ENCODE measurements around the gene TIMM21. TPM values are rescaled to one million over a fixed set of nuclear protein-coding genes. Genes with fewer than 3 reads are reported as not detected.
A peak's percentile ranks its signal among the peaks of the same experiment; 100 is the strongest.

The TIMM21 gene
- total and polyA plus RNA-seq, 2 of the 13 experiments (the other 11 are each of a cell fraction or from before 2014, with no cell fraction given) = 29.6 to 62.3 TPM

DNA sequence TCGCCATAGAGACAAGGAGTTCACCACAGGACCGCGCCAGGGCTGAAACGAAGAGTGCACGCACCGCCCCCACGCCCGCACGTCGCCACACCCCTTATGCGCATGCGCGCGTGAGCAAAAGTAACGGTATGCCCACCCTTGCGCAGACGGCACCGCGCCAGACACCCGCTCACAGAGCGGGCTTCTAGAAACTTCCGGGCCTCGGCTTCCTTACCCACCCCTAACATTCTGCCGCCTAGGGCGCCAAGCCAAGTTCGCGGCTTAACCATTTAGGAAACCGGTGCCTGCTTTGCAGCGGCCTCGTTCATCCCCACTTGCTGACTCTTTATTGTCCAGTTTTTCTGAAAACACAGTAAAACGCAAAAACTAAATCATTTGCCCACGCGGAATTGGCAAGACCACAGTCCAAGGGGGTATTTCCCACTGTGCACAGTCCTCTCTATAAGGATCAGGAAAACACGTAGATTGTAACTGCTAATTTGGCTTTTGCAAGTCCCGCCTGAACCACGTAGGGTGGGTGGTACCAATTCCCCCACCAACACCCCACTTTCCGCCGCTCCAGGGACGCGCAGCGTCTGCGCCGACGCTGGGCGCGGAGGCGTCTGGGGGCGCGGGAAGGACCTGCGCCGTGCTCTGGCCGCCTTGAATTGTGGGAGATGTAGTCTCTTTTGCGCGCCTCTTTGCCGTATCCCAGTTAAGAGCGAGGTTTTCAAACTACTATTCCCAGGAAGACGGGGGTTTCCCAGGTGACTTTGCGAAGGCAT is at the start of gene TIMM21, which contains the start of gene FBXO15 (continued):
- TF ChIP-seq CREB1 (IDR thresholded peaks at IDR 0.05) = peak; percentile 84
- peak; percentile 96 for TF ChIP-seq CREB1 (CRISPR knock-in tag; IDR thresholded peaks at IDR 0.05)
- 0 out of 2 replicates have a peak, but pooled peaks have one; percentile 22 for TF ChIP-seq CBX5 (CRISPR knock-in tag; IDR thresholded peaks at IDR 0.05; ENCODE audit: borderline replicate concordance)
- TF ChIP-seq, protein P1, sequence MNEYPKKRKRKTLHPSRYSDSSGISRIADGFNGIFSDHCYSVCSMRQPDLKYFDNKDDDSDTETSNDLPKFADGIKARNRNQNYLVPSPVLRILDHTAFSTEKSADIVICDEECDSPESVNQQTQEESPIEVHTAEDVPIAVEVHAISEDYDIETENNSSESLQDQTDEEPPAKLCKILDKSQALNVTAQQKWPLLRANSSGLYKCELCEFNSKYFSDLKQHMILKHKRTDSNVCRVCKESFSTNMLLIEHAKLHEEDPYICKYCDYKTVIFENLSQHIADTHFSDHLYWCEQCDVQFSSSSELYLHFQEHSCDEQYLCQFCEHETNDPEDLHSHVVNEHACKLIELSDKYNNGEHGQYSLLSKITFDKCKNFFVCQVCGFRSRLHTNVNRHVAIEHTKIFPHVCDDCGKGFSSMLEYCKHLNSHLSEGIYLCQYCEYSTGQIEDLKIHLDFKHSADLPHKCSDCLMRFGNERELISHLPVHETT (CRISPR knock-in tag; conservative IDR thresholded peaks at IDR 0.05) = no peak
- TF ChIP-seq HIVEP1 (CRISPR knock-in tag; IDR thresholded peaks at IDR 0.05) = peak; percentile 89
- TF ChIP-seq HDAC6 (IDR thresholded peaks at IDR 0.05; ENCODE audit: low read depth, low read length) = no peak
- TF ChIP-seq KDM1A (CRISPR knock-in tag; IDR thresholded peaks at IDR 0.05) = no peak
- TF ChIP-seq, protein P2, sequence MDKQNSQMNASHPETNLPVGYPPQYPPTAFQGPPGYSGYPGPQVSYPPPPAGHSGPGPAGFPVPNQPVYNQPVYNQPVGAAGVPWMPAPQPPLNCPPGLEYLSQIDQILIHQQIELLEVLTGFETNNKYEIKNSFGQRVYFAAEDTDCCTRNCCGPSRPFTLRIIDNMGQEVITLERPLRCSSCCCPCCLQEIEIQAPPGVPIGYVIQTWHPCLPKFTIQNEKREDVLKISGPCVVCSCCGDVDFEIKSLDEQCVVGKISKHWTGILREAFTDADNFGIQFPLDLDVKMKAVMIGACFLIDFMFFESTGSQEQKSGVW (CRISPR knock-in tag; IDR thresholded peaks at IDR 0.05; ENCODE audit: borderline replicate concordance) = no peak
- TF ChIP-seq, protein P3, sequence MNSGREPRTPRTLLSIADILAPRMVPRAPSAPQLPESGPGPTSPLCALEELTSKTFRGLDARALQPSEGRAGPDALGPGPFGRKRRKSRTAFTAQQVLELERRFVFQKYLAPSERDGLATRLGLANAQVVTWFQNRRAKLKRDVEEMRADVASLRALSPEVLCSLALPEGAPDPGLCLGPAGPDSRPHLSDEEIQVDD (CRISPR knock-in tag; IDR thresholded peaks at IDR 0.05; ENCODE audit: borderline replicate concordance) = peak; percentile 42
- TF ChIP-seq ZNF589 (CRISPR knock-in tag; conservative IDR thresholded peaks at IDR 0.05) = no peak; the same call in 1 of the 2 replicates
- TF ChIP-seq, protein P4, sequence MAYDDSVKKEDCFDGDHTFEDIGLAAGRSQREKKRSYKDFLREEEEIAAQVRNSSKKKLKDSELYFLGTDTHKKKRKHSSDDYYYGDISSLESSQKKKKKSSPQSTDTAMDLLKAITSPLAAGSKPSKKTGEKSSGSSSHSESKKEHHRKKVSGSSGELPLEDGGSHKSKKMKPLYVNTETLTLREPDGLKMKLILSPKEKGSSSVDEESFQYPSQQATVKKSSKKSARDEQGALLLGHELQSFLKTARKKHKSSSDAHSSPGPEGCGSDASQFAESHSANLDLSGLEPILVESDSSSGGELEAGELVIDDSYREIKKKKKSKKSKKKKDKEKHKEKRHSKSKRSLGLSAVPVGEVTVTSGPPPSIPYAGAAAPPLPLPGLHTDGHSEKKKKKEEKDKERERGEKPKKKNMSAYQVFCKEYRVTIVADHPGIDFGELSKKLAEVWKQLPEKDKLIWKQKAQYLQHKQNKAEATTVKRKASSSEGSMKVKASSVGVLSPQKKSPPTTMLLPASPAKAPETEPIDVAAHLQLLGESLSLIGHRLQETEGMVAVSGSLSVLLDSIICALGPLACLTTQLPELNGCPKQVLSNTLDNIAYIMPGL (CRISPR knock-in tag; IDR thresholded peaks at IDR 0.05; ENCODE audit: borderline replicate concordance in 1 of 2, low read depth in 1 of 2) = peak in 1 of 2 experiments; percentile 82; a peak in 2 of 4 replicates
- TF ChIP-seq ZNF510 (CRISPR knock-in tag; IDR thresholded peaks at IDR 0.05; ENCODE audit: low read depth) = peak; percentile 97
- TF ChIP-seq, protein P5, sequence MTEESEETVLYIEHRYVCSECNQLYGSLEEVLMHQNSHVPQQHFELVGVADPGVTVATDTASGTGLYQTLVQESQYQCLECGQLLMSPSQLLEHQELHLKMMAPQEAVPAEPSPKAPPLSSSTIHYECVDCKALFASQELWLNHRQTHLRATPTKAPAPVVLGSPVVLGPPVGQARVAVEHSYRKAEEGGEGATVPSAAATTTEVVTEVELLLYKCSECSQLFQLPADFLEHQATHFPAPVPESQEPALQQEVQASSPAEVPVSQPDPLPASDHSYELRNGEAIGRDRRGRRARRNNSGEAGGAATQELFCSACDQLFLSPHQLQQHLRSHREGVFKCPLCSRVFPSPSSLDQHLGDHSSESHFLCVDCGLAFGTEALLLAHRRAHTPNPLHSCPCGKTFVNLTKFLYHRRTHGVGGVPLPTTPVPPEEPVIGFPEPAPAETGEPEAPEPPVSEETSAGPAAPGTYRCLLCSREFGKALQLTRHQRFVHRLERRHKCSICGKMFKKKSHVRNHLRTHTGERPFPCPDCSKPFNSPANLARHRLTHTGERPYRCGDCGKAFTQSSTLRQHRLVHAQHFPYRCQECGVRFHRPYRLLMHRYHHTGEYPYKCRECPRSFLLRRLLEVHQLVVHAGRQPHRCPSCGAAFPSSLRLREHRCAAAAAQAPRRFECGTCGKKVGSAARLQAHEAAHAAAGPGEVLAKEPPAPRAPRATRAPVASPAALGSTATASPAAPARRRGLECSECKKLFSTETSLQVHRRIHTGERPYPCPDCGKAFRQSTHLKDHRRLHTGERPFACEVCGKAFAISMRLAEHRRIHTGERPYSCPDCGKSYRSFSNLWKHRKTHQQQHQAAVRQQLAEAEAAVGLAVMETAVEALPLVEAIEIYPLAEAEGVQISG (CRISPR knock-in tag; IDR thresholded peaks at IDR 0.05) = peak; percentile 37; the same call in 1 of the 2 replicates
- TF ChIP-seq, protein P6, sequence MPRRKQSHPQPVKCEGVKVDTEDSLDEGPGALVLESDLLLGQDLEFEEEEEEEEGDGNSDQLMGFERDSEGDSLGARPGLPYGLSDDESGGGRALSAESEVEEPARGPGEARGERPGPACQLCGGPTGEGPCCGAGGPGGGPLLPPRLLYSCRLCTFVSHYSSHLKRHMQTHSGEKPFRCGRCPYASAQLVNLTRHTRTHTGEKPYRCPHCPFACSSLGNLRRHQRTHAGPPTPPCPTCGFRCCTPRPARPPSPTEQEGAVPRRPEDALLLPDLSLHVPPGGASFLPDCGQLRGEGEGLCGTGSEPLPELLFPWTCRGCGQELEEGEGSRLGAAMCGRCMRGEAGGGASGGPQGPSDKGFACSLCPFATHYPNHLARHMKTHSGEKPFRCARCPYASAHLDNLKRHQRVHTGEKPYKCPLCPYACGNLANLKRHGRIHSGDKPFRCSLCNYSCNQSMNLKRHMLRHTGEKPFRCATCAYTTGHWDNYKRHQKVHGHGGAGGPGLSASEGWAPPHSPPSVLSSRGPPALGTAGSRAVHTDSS (CRISPR knock-in tag; conservative IDR thresholded peaks at IDR 0.05) = peak; percentile 66; the same call in 1 of the 2 replicates
- TF ChIP-seq, protein P7, sequence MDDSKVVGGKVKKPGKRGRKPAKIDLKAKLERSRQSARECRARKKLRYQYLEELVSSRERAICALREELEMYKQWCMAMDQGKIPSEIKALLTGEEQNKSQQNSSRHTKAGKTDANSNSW (CRISPR knock-in tag; IDR thresholded peaks at IDR 0.05; ENCODE audit: borderline replicate concordance) = 0 out of 2 replicates have a peak, but pooled peaks have one; percentile 55
- no peak for TF ChIP-seq RAD21 (CRISPR knock-in tag; IDR thresholded peaks at IDR 0.05)
- TF ChIP-seq FOXA3 (CRISPR knock-in tag; IDR thresholded peaks at IDR 0.05) = peak; percentile 5; the same call in 1 of the 2 replicates
- TF ChIP-seq, protein P8, sequence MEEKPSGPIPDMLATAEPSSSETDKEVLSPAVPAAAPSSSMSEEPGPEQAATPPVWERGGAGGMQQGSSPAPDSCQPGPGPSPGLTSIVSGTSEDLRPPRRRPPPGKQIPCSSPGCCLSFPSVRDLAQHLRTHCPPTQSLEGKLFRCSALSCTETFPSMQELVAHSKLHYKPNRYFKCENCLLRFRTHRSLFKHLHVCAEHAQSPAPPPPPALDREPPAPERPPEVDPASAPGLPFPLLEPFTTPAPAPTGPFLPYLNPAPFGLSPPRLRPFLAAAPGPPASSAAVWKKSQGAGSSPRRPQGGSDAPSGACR (CRISPR knock-in tag; IDR thresholded peaks at IDR 0.05) = no peak

Measured in HepG2 (cell line).